Endometrium (tissue), 2 donors: ENCODE data around the gene OR51A2.
"Not testable (repeated sequence)": the region's sequence is repeated elsewhere in the genome, so short reads cannot be mapped to it uniquely, and the experiment has no call there.

Source experiments
- FAIRE-seq: peaks from 2 replicates; lab custom pipeline; 2012; peaks lifted over from hg19 to GRCh38; lab: Jason Lieb, UNC
- donor health status: control.
- donor health status: control.

The OR51A2 gene

GRCh38 chr11:4955613-4956012 lies at the start of gene OR51A2:
Gene OR51A2 (minus strand): TSS chr11:4955713. CDS start chr11:4955713, 0 bp downstream.
- not testable (repeated sequence) for FAIRE-seq

GRCh38 chr11:5004424-5005274 lies 49.1 kb upstream of the OR51A2 start:
- peak; percentile 29 for FAIRE-seq

DNA sequence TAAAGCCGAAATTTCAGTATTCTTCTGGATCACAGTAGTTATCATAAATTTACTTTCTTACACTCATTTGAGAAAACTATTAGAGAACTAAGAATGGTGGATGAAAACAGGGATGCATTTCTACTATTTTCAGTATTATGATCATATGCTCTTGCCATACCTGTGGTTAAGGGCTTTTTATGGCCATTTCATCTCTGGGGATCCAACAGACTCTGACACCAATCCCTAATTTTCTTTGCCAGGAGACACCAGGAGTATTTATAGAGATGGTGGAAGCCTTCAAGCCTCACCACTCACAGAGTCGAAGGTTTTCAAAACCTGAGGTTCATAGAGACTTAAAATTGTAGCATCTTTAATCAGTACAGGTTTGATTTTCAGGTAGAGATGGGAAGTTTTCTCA lies 39.0 kb upstream of the OR51A2 start, which contains the start of gene OR51L1:
Gene OR51L1, plus strand, starts transcription at position 301 of the 400 bp plus-strand sequence. CDS start 4,132 bp downstream, outside the sequence.
- no peak for FAIRE-seq

- no peak for FAIRE-seq
These were observed 35.5 kb upstream of the OR51A2 start for GRCh38 chr11:4991060-4991459.

DNA sequence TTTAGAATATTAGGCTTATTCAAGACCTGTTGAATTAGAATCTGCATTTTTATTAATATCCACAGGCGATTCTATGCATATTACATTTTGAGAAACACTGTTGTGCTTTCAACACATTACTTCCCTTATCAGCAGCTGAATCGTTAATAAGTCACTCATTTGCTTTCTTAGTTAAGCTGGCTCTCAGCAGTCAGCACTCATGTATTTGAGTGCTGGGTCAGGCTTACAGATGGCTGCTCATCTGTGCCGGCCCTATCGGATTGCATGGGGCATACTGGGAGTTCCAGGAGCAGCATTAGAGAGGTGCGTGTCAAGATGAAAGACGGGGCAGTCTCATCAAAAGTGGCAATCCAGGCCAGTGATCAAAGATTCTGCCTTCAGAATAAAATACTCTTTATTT lies 28.3 kb upstream of the OR51A2 start:
- no peak for FAIRE-seq

- no peak for FAIRE-seq
These were observed 27.2 kb upstream of the OR51A2 start for GRCh38 chr11:4982678-4983077.

DNA sequence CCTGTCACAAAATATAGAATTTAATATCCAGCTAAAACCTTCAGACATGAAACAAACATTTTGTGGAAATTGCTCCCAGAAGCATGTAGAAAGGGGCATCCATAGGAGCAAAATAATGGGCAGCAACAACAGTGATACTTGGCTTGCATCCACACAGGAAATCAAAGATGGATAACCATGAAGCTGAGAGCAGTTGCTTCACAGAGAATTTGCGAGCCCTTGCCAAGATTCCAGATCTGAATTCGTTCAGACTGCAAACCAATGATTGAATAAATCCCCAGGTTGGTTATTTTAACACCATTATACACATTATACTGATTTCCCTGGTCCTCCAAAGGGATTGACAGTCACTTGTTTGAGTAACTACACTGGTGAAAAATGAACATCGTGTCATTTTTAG lies 23.5 kb upstream of the OR51A2 start:
- no peak for FAIRE-seq

GRCh38 chr11:4975436-4975835 lies 19.9 kb upstream of the OR51A2 start:
- no peak for FAIRE-seq

GRCh38 chr11:4962816-4963215 lies 7.3 kb upstream of the OR51A2 start:
- no peak for FAIRE-seq

GRCh38 chr11:4960877-4961276 lies 5.4 kb upstream of the OR51A2 start:
- no peak for FAIRE-seq

GRCh38 chr11:4957396-4957795 lies 1.9 kb upstream of the OR51A2 start:
- no peak for FAIRE-seq

DNA sequence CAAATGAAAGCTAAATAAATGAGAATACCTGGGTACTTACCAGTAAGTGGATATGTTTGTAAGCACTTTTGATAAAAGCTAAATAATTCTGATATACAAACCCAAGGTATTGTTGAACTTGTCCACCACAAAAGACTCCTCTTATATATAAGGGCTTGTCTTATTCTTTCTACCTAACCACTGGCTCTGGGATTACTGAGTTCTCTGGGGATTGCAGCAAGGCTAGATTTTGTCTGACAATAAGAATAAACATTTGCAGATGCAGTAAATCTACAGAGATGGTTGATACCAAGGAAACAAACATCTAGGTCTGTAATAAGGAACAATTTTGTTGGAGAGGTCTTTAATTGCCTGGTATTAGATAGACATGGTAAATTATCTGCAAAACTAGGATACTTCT lies 8.0 kb downstream of the OR51A2 start, which contains the start of gene OR51A4:
Gene OR51A4, minus strand, starts transcription at position 101 of the 400 bp plus-strand sequence. CDS start 505 bp downstream, outside the sequence.
- no peak for FAIRE-seq

DNA sequence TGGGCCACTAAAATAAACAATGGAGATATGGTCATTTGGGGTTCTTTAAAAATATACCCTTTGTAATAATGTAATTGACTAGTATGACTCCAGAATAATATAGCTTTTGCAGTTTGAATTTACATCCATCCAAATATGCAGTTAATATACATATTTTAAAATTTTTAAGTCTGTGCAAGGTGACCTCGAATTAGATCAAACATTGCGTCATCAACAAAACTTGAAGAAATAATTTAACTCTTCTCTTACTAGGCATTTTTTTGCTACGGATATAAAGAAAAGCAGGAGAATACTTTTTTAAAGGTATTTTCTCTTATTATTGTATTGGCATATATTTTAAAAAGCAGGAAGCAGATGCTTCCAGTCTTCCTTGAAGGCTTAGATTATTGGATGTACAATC lies 18.8 kb downstream of the OR51A2 start:
- FAIRE-seq = no peak

GRCh38 chr11:4932751-4933150 lies 22.8 kb downstream of the OR51A2 start:
- no peak for FAIRE-seq

- no peak for FAIRE-seq
These were observed 28.9 kb downstream of the OR51A2 start for GRCh38 chr11:4926608-4927007.

DNA sequence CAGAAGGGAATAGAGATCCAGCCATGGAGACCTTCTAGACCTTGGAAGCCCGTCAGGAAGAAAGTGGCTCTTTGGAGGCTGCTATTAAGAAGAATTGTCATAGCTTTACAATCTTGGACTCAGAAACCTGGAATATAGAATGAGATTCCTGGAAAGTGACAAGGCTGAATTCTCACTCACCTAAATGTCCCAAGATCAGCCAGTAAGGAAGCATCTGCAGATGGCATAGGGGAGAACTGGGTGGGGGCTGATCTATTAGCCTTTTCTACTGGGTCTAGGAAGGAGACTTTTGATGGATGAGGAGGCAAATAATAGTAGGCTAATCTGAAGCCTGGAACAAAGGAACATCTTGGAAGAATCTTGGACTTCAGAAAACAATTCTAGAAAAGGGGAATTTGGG lies 31.3 kb downstream of the OR51A2 start, which contains the start of gene OR51G1:
Gene OR51G1, minus strand, starts transcription at position 101 of the 400 bp plus-strand sequence. Its CDS starts 0 bp downstream, at position 101.
- no peak for FAIRE-seq

DNA sequence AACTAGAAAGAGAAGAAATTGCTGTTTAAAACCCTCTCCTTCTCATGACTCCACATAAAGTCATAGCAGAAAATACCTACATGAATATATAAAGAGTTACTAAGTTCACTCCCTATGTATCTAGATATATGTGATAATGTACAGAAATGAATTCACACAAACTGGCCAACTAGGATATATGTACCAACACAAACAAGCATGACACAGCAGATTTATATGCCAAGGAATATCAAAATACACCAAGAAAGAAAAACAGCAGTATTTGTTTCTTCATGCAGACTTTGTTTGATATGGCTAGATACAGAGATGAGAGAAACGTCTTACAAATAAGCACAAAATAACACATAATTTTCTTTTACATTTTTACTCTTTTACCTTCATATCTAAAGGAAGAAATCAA lies 33.2 kb downstream of the OR51A2 start:
- no peak for FAIRE-seq

DNA sequence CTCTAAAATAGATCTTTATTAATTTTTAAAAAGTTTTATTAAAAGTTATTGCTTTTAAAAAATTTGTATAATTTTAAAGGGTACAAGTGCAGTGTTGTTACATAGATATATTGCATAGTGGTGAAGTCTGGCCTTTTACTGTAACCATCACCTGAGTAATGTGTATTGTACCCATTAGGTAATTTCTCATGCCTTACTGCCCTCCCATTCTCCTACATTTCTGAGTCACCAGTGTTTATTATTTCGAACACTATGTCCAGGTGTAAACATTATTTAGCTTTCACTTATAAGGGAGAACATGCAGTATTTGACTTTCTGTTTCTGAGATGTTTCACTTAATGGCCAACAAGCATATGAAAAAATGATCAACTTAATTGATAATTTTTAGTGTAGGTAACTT lies 33.7 kb downstream of the OR51A2 start:
- FAIRE-seq = no peak

DNA sequence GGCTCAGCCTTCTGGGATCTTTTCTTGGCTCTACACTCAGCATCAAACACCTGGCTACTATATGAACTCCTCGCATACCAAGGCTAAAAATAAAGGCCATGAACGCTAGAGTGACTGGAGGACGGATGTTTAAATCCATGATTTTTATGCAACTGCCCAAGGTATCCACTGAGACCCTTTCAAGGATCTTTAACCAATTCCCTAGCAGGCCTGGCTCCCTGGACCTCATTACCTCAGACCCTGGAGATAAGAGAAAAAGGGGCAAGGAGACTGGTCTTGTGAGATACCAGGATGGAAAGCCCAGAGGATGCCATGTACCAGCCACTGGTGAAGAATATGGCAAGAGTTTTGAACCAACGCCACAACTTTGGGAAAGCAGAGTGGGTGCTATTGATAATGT lies 36.3 kb downstream of the OR51A2 start, which contains the start of gene OR51G2:
Gene OR51G2, minus strand, starts transcription at position 101 of the 400 bp plus-strand sequence. CDS start 3,687 bp downstream, outside the sequence.
- FAIRE-seq = no peak

GRCh38 chr11:4916581-4916980 lies 38.9 kb downstream of the OR51A2 start:
- no peak for FAIRE-seq
